ENCODE data around the gene GSK3B.

GSK3B gene

GRCh38 chr3:120098710-120099109 lies 4.5 kb upstream of the GSK3B start:
- Histone ChIP-seq H3K36me3 (replicated peaks in 1 of 2; ENCODE audit: control insufficient read depth in 2 of 2, insufficient read depth in 2 of 2, low read length in 2 of 2) (peaks cover 0 to 61% of the 10 kb centered on the region in 2 donors), H3K9me3 (replicated peaks in 1 of 2; ENCODE audit: control insufficient read depth in 2 of 2, insufficient read depth in 1 of 2, low read depth in 1 of 2, low read length in 2 of 2) (no peaks in the 10 kb centered on the region), H3K4me3 (ENCODE audit: low read length in 2 of 2) (no peak overlapping the region), H3K18ac (ENCODE audit: low read length) (no peak overlapping the region), H3K9ac (ENCODE audit: low read depth, low read length, poor library complexity) (no peak overlapping the region), H3K4me2 (ENCODE audit: insufficient read depth, low read length, poor library complexity, severe bottlenecking) (no peak overlapping the region), H2BK5ac (ENCODE audit: low read length) (no peak overlapping the region), H3K4ac (ENCODE audit: low read length) (no peak overlapping the region), H3K14ac (ENCODE audit: low read length) (no peak overlapping the region), H3K4me1 (ENCODE audit: control insufficient read depth in 2 of 2, insufficient read depth in 1 of 2, low read depth in 1 of 2, low read length in 2 of 2) (no peaks in the 10 kb centered on the region), H2AFZ (ENCODE audit: low read length) (no peak overlapping the region), H3K79me1 (ENCODE audit: low read depth, low read length) (peaks cover 7% of the 10 kb centered on the region), H3K27me3 (ENCODE audit: control insufficient read depth in 3 of 3, insufficient read depth in 3 of 3, low read depth in 1 of 3, low read length in 3 of 3) (no peaks in the 10 kb centered on the region), H4K8ac (ENCODE audit: low read depth, low read length) (no peak overlapping the region), H3K23ac (ENCODE audit: low read depth, low read length, poor library complexity) (no peak overlapping the region), H2BK120ac (ENCODE audit: low read depth, low read length) (no peak overlapping the region), H4K91ac (ENCODE audit: low read depth, low read length, poor library complexity) (no peak overlapping the region), H2BK12ac (ENCODE audit: low read length) (no peak overlapping the region), H2AK5ac (ENCODE audit: low read depth, low read length) (no peak overlapping the region), H2BK15ac (ENCODE audit: low read length) (no peak overlapping the region), H3K27ac (replicated peaks; ENCODE audit: low read length) (no peak overlapping the region)
- DNase-seq (ENCODE audit: low spot score): no peak

- no peak for DNase-seq (ENCODE audit: low spot score)
- Histone ChIP-seq H3K36me3 (replicated peaks in 1 of 2; ENCODE audit: control insufficient read depth in 2 of 2, insufficient read depth in 2 of 2, low read length in 2 of 2) (peaks cover 0 to 41% of the 10 kb centered on the region in 2 donors), H2BK12ac (ENCODE audit: low read length) (no peak overlapping the region), H3K9me3 (replicated peaks in 1 of 2; ENCODE audit: control insufficient read depth in 2 of 2, insufficient read depth in 1 of 2, low read depth in 1 of 2, low read length in 2 of 2) (no peaks in the 10 kb centered on the region), H3K4ac (ENCODE audit: low read length) (no peak overlapping the region), H3K27me3 (ENCODE audit: control insufficient read depth in 3 of 3, insufficient read depth in 3 of 3, low read depth in 1 of 3, low read length in 3 of 3) (no peaks in the 10 kb centered on the region), H3K14ac (ENCODE audit: low read length) (no peak overlapping the region), H2AFZ (ENCODE audit: low read length) (peak overlapping the region; percentile 93), H3K18ac (ENCODE audit: low read length) (no peak overlapping the region), H3K23ac (ENCODE audit: low read depth, low read length, poor library complexity) (no peak overlapping the region), H4K91ac (ENCODE audit: low read depth, low read length, poor library complexity) (no peak overlapping the region), H3K79me1 (ENCODE audit: low read depth, low read length) (peaks cover 5% of the 10 kb centered on the region), H3K4me3 (ENCODE audit: low read length in 2 of 2) (peak overlapping the region; percentile 53 to 85), H2BK120ac (ENCODE audit: low read depth, low read length) (no peak overlapping the region), H4K8ac (ENCODE audit: low read depth, low read length) (no peak overlapping the region), H3K27ac (replicated peaks; ENCODE audit: low read length) (peak overlapping the region; percentile 100), H2BK15ac (ENCODE audit: low read length) (no peak overlapping the region), H2BK5ac (ENCODE audit: low read length) (no peak overlapping the region), H3K9ac (ENCODE audit: low read depth, low read length, poor library complexity) (no peak overlapping the region), H3K4me1 (ENCODE audit: control insufficient read depth in 2 of 2, insufficient read depth in 1 of 2, low read depth in 1 of 2, low read length in 2 of 2) (no peaks in the 10 kb centered on the region), H2AK5ac (ENCODE audit: low read depth, low read length) (no peak overlapping the region), H3K4me2 (ENCODE audit: insufficient read depth, low read length, poor library complexity, severe bottlenecking) (peak overlapping the region; percentile 66)
- WGBS, 2 donors (ENCODE audit: extremely low coverage in 2 of 2, insufficient read length in 2 of 2, insufficient replicate concordance in 1 of 2): no CpG with 5 or more reads among the region's 1 CpG
Measured at GRCh38 chr3:120095979-120096426, 1.8 kb upstream of the GSK3B start.

- H4K91ac ChIP-seq (ENCODE audit: low read depth, low read length, poor library complexity): peak overlapping the region; percentile 99
- no CpG with 5 or more reads among the region's 58 CpGs for WGBS, 2 donors (ENCODE audit: extremely low coverage in 2 of 2, insufficient read length in 2 of 2, insufficient replicate concordance in 1 of 2)
Measured at GRCh38 chr3:120095226-120095978, 1.2 kb upstream of the GSK3B start.

GRCh38 chr3:120094776-120095225 lies 554 bp upstream of the GSK3B start:
- H3K4me3 ChIP-seq (ENCODE audit: low read length in 2 of 2): peak overlapping the region; percentile 53 to 87
- peak overlapping the region; percentile 95 for H2AK5ac ChIP-seq (ENCODE audit: low read depth, low read length)
- peak; percentile 100 for DNase-seq (ENCODE audit: low spot score)

More at GRCh38 chr3:120095226-120095978, 1.2 kb upstream of the GSK3B start:
- Histone ChIP-seq H2BK5ac (ENCODE audit: low read length) (peak overlapping the region; percentile 100), H2BK120ac (ENCODE audit: low read depth, low read length) (peak overlapping the region; percentile 100), H3K4me1 (ENCODE audit: control insufficient read depth in 2 of 2, insufficient read depth in 1 of 2, low read depth in 1 of 2, low read length in 2 of 2) (peaks cover 0 to 2% of the 10 kb centered on the region in 2 donors), H4K8ac (ENCODE audit: low read depth, low read length) (peak overlapping the region; percentile 65), H3K27ac (replicated peaks; ENCODE audit: low read length) (peak overlapping the region; percentile 100), H3K4ac (ENCODE audit: low read length) (peak overlapping the region; percentile 100), H3K18ac (ENCODE audit: low read length) (peak overlapping the region; percentile 100), H2AFZ (ENCODE audit: low read length) (peak overlapping the region; percentile 93), H2AK5ac (ENCODE audit: low read depth, low read length) (peak overlapping the region; percentile 95), H3K4me3 (ENCODE audit: low read length in 2 of 2) (peak overlapping the region; percentile 53 to 85), H2BK15ac (ENCODE audit: low read length) (peak overlapping the region; percentile 98), H3K9me3 (replicated peaks in 1 of 2; ENCODE audit: control insufficient read depth in 2 of 2, insufficient read depth in 1 of 2, low read depth in 1 of 2, low read length in 2 of 2) (no peaks in the 10 kb centered on the region), H3K23ac (ENCODE audit: low read depth, low read length, poor library complexity) (peak overlapping the region; percentile 99), H3K4me2 (ENCODE audit: insufficient read depth, low read length, poor library complexity, severe bottlenecking) (peak overlapping the region; percentile 66), H3K36me3 (replicated peaks in 1 of 2; ENCODE audit: control insufficient read depth in 2 of 2, insufficient read depth in 2 of 2, low read length in 2 of 2) (peaks cover 0 to 35% of the 10 kb centered on the region in 2 donors), H3K27me3 (ENCODE audit: control insufficient read depth in 3 of 3, insufficient read depth in 3 of 3, low read depth in 1 of 3, low read length in 3 of 3) (no peaks in the 10 kb centered on the region), H3K9ac (ENCODE audit: low read depth, low read length, poor library complexity) (peak overlapping the region; percentile 99), H3K14ac (ENCODE audit: low read length) (peak overlapping the region; percentile 98), H3K79me1 (ENCODE audit: low read depth, low read length) (peaks cover 5% of the 10 kb centered on the region), H2BK12ac (ENCODE audit: low read length) (peak overlapping the region; percentile 73)
- DNase-seq (ENCODE audit: low spot score): peak; percentile 83

More at GRCh38 chr3:120094776-120095225, 554 bp upstream of the GSK3B start:
- peak overlapping the region; percentile 82 for H3K18ac ChIP-seq (ENCODE audit: low read length)
- peak overlapping the region; percentile 99 for H3K23ac ChIP-seq (ENCODE audit: low read depth, low read length, poor library complexity)
- peak overlapping the region; percentile 100 for H2BK5ac ChIP-seq (ENCODE audit: low read length)
- H2BK15ac ChIP-seq (ENCODE audit: low read length): peak overlapping the region; percentile 98
- H4K8ac ChIP-seq (ENCODE audit: low read depth, low read length): no peak overlapping the region
- H3K27me3 ChIP-seq (ENCODE audit: control insufficient read depth in 3 of 3, insufficient read depth in 3 of 3, low read depth in 1 of 3, low read length in 3 of 3): no peaks in the 10 kb centered on the region
- H2BK120ac ChIP-seq (ENCODE audit: low read depth, low read length): no peak overlapping the region
- no peak overlapping the region for H3K4ac ChIP-seq (ENCODE audit: low read length)
- H3K9ac ChIP-seq (ENCODE audit: low read depth, low read length, poor library complexity): peak overlapping the region; percentile 78
- peak overlapping the region; percentile 93 for H2AFZ ChIP-seq (ENCODE audit: low read length)
- H3K4me1 ChIP-seq (ENCODE audit: control insufficient read depth in 2 of 2, insufficient read depth in 1 of 2, low read depth in 1 of 2, low read length in 2 of 2): peaks cover 0 to 2% of the 10 kb centered on the region in 2 donors
- H3K9me3 ChIP-seq (replicated peaks in 1 of 2; ENCODE audit: control insufficient read depth in 2 of 2, insufficient read depth in 1 of 2, low read depth in 1 of 2, low read length in 2 of 2): no peaks in the 10 kb centered on the region
- no CpG with 5 or more reads among the region's 31 CpGs for WGBS, 2 donors (ENCODE audit: extremely low coverage in 2 of 2, insufficient read length in 2 of 2, insufficient replicate concordance in 1 of 2)
- H3K79me1 ChIP-seq (ENCODE audit: low read depth, low read length): peaks cover 5% of the 10 kb centered on the region
- peak overlapping the region; percentile 43 for H3K4me2 ChIP-seq (ENCODE audit: insufficient read depth, low read length, poor library complexity, severe bottlenecking)
- no peak overlapping the region for H3K14ac ChIP-seq (ENCODE audit: low read length)
- peak overlapping the region; percentile 100 for H3K27ac ChIP-seq (replicated peaks; ENCODE audit: low read length)
- peaks cover 0 to 30% of the 10 kb centered on the region in 2 donors for H3K36me3 ChIP-seq (replicated peaks in 1 of 2; ENCODE audit: control insufficient read depth in 2 of 2, insufficient read depth in 2 of 2, low read length in 2 of 2)
- H4K91ac ChIP-seq (ENCODE audit: low read depth, low read length, poor library complexity): no peak overlapping the region
- no peak overlapping the region for H2BK12ac ChIP-seq (ENCODE audit: low read length)
